Amygdala (tissue), 56 donors: ENCODE measurements around the gene DRD1.
"Not testable (repeated sequence)": the region's sequence is repeated elsewhere in the genome, so short reads cannot be mapped to it uniquely, and the experiment has no call there.

ENCODE experiments used
- DNase-seq, 56 donors: peaks; one replicate each; lab custom pipeline; 2025; lab: John Stamatoyannopoulos, UW

Gene DRD1

DNA sequence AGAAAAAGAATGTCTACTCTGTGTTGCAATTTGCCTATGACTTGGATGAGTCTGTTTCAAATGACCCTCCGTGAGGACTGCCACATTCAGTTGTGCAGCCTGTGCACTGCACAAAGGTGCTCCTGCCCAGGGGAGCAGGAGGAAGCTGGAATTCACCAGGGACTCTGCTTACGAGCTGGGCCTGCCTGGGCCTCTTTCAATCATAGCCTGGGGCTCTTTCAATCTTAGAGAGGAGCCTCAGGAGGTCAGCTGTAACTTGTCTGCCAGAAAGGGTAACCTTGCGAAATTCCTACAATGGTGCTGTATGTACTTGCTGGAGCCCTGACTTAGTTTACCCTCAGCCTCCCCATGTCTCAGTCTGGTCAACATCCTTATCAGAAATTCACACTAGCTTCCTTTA lies 25.9 kb upstream of the DRD1 start:
- no peak for DNase-seq

GRCh38 chr5:175468892-175469291 lies 24.9 kb upstream of the DRD1 start:
- DNase-seq, result no peak

- DNase-seq, result no peak
These were observed 24.2 kb upstream of the DRD1 start for GRCh38 chr5:175467983-175468690.

DNA sequence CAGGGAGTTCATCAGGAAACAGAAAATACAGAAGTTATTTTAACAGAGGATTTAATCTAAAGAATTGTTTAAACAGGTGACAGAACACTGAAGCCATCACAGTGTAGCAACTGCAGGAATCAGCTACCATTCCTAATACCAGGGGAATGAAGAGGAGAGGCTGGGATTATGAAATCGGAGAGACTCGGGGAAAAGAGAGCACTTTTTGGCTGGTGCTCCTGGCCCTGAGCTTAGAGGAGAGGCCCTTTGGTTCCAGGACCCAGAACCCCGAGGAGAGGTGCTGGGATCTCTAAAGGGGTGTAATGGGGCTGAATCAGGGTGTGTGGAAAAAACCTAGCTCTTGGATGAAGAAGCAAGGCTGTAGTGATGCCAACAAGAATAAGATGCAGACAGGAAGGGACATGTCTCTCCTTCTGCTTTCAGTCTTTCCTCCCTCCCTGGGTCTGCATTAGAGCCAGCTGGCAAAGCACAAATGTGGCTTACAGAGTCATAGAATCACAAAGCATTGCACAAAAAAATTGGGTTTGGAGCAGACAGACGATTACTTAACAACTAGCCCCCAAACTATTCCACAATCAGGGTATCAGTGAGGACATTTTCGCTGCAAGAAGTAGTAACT lies 22.8 kb upstream of the DRD1 start:
- peak in 4 of 56 donors; percentile 12 to 46 (median 25) for DNase-seq

DNA sequence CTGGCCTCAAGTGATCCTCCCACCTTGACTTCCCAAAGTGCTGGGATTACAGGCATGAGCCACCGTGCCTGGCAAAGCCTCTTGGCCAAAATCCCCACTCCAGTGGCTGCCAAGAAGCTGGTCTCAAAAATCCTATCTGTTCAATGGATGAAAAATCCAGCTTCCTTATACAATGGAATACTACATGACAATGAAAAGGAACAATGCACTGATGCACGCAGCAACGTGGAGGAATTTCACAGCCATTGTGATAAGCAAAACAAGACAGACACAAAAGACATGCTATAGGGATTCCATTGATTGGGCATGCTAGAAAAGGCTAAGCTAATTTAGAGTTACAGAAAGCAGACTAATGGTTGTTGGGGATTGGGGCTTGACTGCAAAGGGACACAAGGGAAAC lies 21.3 kb upstream of the DRD1 start:
- DNase-seq, result no peak

DNA sequence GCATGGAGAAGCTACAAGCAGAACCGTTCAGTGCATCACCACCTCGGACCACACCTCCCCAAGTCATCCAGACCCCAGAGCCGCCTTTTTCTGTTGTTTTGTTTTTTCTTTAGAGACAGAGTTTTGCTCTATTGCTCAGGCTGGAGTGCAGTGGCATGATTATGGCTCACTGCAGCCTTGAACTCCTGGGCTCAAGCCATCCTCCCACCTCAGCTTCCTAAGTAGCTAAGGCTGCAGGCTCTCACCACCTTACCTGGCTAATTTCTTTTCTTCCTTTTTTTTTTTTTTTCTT lies 20.9 kb upstream of the DRD1 start:
- no peak for DNase-seq

DNA sequence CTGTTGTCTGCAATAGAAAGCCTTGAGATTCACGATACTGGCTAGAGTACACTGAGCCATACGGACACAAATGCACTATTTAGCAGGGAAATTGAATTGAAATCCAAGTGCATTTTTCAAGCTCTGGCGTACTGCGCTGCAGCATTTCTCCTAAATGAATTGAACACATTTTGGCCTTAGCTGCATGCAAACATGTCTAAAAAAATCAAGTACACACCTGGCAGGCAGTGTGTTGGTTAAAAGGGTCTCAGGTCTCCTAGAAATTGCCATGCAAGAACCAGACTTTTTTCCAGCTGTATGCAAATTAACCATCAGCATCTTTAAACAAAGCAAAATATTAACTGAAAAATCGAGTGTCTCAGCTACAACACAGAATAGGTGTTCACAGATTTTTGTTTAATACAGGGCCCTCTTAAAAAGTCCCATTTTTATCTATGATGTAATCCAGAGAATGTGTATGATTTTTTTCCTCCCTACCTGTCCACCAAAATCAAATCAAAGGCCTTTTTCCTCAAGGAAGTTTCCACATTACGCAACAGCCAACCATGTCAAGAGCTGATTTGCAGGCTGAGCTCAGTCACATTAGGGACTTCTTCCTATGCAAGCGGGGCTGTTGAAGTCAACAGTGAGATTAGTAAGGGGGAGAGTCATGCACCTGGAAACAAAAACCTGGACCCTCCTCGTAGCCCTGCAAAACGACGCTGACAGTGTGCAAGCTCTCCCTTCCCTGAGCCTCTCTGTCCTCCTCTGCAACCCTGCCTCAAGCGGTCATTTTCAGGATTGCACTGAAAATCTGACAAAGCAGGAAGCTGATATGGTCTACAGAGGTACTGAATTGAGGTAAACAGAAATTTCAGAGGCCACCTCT lies 20.3 kb upstream of the DRD1 start:
- DNase-seq, result peak in 23 of 56 donors; percentile 6 to 72 (median 31)

DNA sequence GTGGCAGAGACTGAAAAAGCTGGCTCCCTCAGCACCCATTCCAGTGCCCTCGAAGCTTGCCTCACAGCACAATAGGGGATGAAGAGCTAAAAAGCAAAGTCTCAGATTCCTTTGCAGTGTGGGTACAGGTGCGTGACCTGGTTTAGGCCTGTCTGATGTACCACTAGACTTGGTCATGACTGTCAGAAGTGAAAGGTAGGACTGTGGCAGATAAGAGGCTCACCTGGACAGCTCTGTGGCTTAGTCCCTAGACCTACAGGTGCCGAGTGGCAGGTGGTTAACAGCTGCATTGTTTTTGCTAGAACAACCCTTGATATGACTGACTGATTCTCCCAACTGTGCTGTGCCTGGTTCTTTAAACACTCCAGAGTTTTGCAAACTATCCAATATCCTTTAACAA lies 19.7 kb upstream of the DRD1 start:
- DNase-seq, result no peak

DNA sequence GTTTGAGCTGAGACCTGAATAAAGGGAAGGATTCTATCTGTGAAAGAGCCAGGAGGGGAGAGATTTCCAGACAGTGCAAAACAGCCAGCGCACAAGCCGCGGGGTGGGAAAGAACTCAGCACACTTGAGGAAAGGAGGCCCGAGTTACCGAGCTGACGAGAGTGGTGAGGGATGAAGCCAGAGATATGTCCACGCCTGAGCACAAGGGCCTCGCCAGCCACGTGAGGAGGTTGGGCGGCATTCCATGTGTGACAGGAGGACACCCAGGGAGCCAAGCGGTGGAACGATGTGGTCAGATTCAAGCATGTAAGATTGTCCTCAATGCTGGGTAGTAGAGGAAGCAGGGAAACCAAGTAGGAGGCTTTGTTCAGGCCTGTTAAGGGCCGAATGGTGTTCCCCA lies 17.4 kb upstream of the DRD1 start:
- DNase-seq, result no peak

DNA sequence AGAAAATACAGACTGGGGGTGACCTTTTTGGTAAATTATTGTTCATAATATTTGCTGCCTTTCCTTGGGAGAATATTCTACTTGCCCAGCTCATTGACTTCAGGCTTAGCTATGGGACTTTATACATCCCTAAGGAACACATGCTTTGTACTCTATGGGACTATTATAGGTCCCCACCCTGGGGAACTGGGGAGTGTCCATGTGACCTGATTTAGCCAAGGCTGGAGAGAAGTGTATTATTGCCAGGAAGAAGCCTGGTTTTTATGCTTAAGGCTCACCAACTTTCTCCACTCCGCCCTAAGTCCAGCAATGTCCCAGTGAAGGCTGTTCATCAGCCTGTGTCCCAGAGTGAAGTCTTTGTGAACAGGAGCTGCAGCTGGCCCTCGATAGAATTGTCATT lies 16.6 kb upstream of the DRD1 start:
- DNase-seq, result no peak

GRCh38 chr5:175460126-175460525 lies 16.1 kb upstream of the DRD1 start:
- DNase-seq, result no peak

DNA sequence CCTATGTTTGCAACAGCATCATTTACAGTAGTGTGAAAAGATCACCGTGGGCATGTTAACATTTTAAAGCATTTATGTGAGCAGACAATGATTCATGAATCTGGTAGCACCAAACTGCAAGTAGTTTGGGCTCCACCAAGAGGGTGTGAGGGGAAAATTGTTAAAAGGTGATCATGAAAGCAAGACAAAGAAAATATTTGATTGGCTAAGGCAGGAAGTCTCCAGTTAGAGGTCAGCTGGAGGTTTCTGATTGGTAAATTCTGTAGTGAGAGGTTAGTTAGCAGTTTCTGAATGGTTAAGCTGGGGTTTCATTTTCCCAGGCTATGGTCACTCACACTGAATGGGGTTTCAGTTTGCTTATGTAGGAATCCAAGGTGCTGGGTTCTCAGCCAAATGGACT lies 13.5 kb upstream of the DRD1 start:
- no peak for DNase-seq

- peak in 1 of 56 donors; percentile 41 for DNase-seq
These were observed 12.2 kb upstream of the DRD1 start for GRCh38 chr5:175456105-175456742.

- not testable (repeated sequence) for DNase-seq
These were observed 10.4 kb upstream of the DRD1 start for GRCh38 chr5:175454338-175454737.

DNA sequence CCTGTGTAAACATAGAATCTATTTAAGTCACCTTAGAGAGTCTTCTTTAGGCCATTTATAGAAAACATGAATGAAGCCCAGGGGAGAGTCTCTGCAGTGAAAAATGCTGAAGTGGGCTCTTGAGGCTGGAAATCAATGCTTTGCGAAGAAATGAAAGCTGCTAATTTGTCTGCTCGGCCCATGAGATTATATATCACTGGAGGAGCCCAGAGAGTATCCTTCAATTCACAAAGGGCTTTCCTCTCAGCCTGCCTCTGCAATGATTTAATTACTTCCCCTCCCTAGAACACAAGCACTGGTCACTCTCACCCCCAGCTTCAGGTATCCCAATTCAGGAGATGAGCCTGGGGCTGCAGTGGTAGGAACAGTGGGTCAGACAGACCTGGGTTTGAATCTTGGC lies 8.2 kb upstream of the DRD1 start:
- no peak for DNase-seq

- DNase-seq, result no peak
These were observed 4.3 kb upstream of the DRD1 start for GRCh38 chr5:175448276-175448675.

GRCh38 chr5:175447571-175447970 lies 3.6 kb upstream of the DRD1 start:
- no peak for DNase-seq

- DNase-seq, result not testable (repeated sequence)
These were observed 2.4 kb upstream of the DRD1 start for GRCh38 chr5:175446378-175446777.

DNA sequence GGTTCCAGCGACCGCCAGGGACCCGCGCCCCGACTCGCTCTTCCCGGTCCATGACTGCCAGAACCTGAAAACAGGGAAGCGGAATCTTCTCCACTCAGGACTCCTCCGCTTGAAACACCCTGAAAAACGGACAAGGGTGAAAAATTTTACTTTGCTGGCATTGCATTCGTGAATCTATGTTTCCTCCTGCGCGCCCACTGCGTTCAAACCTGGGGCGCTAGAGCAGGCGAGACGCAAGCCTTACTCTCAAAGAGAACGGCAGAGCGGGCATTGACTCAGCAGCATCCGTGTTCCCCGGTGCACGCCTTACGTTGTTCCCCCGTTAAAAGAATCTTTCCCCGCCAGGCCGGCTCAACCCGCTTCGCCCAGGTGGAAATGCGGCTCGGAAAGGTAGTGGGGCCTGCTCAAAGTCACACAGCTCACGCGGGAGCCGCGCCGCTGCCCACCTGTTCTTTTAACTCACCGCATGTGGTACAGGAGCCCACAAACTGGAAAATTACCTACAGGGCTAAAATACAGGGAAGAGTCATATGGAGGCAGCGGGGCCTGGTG lies 999 bp upstream of the DRD1 start:
- DNase-seq, result no peak

- DNase-seq, result no peak
These were observed 395 bp downstream of the DRD1 start for GRCh38 chr5:175443514-175444059.
